Spleen (tissue), 7 donors: ENCODE measurements around the gene RAPH1.

Experiments
- CTCF ChIP-seq, 11 experiments: fragments of 200-600 bp in 7 of 11; fragments of 450-650 bp in 4 of 11; sonication (generic) in 4 of 11; IDR thresholded peaks in 8 of 11; conservative IDR thresholded peaks in 3 of 11; 1 replicate in 7 of 11; 2 replicates in 4 of 11; pipeline versions ENCODE4 v1.4.0 to v1.8.0; 2016 to 2021; ENCODE audit warnings: antibody characterized with exemption in 11 of 11, inconsistent platforms in 4 of 11, mild to moderate bottlenecking in 1 of 11
- POLR2A ChIP-seq, 3 donors: fragments of 450-650 bp; IDR thresholded peaks; one replicate each; pipeline ENCODE4 v1.5.1; 2017; ENCODE audit warnings: antibody characterized with exemption in 3 of 3, mild to moderate bottlenecking in 1 of 3
- POLR2AphosphoS5 ChIP-seq, 3 donors: sonication (generic); formaldehyde crosslinking; IDR thresholded peaks; one replicate each; pipeline ENCODE4 v1.5.1; 2017; ENCODE audit warnings: antibody characterized with exemption in 3 of 3
- donor health status: DM: no; HTN: no; CAD: no; lungs with moderate emphysema.
- donor health status: DM: no; HTN: no; CAD: no.
- donor health status: DM: no; HTN: no; CAD: no.

- no peak for TF ChIP-seq CTCF (IDR thresholded peaks at IDR 0.05 in 8 of 11, conservative IDR thresholded peaks at IDR 0.05 in 3 of 11)
- TF ChIP-seq POLR2A (IDR thresholded peaks at IDR 0.05): no peak
- no peak for TF ChIP-seq POLR2AphosphoS5 (IDR thresholded peaks at IDR 0.05)
Observed at GRCh38 chr2:203442463-203442862, 92.6 kb downstream of the RAPH1 start.
